GM19351 (cell line): ENCODE data around the gene KIF1A.

ENCODE experiments used
- ATAC-seq: cut with Tn5 transposase; IDR thresholded peaks from one replicate; pipeline ENCODE4 v1.9.1; 2021; ENCODE audit warnings: mild to moderate bottlenecking, moderate library complexity; ENCODE audit not compliant: unreplicated experiment

The KIF1A gene

DNA sequence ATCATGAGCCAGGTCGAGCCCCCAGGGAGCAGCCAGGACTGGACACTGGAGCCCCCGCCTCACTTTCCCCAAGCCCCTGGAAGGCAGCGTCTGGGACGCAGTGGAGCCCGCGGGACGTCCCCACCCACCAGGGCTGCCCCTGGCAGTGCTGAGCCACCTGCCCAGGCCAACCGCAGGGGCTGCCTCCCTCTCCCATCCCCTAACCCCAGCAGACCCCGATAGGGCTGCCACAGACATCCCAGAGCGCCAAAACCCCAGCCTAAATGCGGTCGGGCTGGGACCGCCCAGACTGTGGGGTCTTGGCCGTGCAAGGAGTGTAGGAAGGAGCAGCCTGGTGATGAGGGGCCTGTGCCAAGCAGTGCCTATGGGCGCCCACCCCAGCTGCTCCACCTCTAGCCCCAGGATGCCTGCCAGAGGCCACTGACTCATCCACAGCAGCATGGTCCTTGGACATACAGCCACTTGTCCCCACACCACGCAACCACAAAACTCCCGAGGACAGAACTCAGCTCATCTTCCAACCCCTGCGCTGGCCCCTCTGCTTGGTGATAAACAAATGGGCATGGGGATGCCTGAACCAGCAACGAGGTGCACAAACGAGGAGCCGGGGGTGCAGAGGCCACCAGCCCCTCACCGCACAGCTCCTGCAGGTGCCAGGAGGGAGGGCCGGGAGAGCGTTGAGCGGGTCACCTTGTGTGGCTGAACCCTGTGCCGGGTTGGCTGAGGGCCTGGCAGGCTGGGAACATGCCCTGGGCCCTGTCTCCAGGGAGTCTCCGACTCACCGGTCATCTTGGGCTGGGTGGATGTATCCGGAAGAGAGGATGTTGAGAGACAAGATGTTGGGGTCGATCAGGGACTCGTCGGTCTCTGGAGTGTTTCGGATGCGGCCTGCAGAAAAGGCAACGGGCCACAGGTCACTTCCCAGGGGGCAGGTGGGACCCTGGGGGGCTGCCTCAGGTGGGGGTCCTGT, 83.5 kb downstream of the KIF1A start:
- ATAC-seq = no peak

- ATAC-seq = no peak
Observed at GRCh38 chr2:240735476-240735875, 84.5 kb downstream of the KIF1A start.

GRCh38 chr2:240734756-240735155, 85.3 kb downstream of the KIF1A start:
- ATAC-seq = no peak

GRCh38 chr2:240733803-240734495, 86.1 kb downstream of the KIF1A start:
- ATAC-seq = no peak

DNA sequence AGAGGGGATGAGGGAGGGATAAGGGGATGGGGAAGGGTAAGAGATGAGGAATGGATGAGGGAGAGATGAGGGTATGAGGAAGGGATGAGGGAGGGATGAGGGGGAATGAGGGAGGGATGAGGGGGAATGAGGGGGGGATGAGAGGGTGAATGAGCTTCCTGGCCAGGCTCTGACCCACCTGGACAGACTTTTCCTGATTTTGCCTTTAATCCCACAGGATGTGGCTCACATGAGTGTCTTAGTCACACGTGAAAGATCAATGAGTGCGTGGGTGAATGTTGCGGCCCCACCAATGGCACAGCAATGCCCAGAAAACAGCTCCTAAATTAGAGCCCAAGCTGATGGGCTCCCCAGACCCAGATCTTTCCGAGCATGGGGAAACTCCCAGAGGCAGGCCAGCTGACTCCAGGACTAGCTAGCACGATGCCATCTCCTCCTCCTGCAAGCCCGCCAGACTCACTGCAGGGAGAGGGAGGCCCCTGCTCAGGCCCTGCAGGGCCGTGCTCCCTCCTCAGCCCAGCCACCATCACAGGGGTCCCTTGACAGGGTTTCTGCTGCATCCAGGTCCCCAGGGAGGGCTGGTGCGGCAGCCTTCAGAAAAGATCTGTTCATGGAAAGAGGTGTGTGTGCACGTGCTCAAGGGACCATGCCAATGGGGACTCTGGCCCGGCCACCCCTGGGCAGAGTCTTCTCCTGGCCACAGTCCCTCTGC, 87.0 kb downstream of the KIF1A start:
- ATAC-seq = no peak

DNA sequence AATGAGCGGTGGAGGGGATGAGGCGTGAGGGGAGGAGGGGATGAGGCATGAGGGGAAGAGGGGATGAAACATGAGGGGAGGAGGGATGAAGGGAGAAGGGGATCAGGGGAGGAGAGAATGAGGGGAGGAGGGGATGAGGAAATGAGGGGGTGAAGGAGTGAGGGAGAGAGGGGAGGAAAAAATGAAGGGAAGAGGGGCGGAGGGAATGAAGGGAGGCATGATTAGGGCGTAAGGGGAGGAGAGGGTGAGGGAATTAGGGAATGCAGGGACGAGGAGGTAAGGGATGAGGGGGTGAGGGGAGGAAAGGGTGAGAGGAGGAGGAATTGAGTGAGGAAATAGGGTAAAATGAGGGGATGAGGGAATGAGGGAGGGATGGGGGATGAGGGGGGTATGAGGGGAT, 87.8 kb downstream of the KIF1A start:
- ATAC-seq = no peak

DNA sequence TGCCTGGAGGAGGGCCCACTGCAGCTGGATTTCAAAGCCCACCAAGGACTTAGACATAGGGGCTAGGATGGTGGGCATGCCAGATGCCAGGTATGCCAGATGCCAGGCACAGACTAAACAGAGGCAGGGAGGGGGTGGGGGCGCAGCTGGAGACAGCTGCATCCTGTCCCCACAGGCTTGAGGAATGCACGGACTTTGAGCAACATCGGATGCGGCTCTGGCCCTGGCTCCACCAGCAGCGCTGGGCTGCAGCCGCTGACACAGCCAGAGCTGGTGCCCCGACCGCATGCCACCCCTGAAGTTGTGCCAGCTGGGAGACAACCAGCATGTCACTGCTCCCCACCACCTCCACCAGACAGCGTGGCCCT, 88.9 kb downstream of the KIF1A start:
- no peak for ATAC-seq

GRCh38 chr2:240730501-240731177, 89.4 kb downstream of the KIF1A start:
- ATAC-seq = no peak

DNA sequence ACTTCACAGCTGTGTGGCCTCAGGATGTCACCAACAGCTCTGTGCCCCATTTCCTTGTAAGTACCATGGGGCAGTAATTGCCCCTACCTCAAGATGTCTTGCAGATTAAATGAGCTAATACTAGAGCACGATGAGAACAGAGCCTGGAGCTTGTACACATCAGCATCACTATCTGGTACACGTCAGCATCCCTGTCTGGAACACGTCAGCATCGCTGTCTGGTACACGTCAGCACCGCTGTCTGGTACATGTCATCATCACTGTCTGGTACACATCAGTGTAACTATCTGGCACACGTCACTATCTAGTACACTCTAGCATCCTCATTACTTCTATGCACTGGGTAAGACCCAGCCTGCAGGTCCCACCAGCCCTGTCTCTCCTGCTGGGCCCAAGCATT, 91.2 kb downstream of the KIF1A start:
- ATAC-seq = no peak

- ATAC-seq = no peak
Observed at GRCh38 chr2:240728361-240728760, 91.7 kb downstream of the KIF1A start.

- no peak for ATAC-seq
Observed at GRCh38 chr2:240727913-240728312, 92.1 kb downstream of the KIF1A start.

- no peak for ATAC-seq
Observed at GRCh38 chr2:240727439-240727838, 92.6 kb downstream of the KIF1A start.

GRCh38 chr2:240726876-240727275, 93.1 kb downstream of the KIF1A start:
- no peak for ATAC-seq

GRCh38 chr2:240725671-240726070, 94.3 kb downstream of the KIF1A start:
- no peak for ATAC-seq

DNA sequence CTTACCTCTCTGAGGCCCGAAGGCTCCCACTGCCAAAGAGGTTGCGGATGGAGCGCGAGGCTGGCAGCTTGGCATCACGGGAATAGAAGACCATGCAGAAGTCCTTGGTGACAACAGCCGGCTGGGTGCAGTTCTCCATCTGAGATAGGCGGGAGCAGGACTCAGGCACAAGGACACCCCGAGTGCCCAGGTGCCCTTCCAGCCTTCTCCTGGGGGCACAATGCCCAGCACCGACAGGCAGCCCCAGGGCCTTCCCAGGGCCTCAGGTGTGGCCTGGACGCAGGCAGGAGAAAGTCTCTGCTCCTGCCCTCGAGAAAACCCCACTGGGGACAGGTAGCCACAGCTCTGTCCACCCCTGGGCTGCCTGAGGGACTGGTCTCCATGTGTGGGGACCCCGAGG, 94.8 kb downstream of the KIF1A start:
- ATAC-seq = no peak

- ATAC-seq = no peak
Observed at GRCh38 chr2:240724431-240724830, 95.6 kb downstream of the KIF1A start.

GRCh38 chr2:240723851-240724250, 96.2 kb downstream of the KIF1A start:
- ATAC-seq = no peak

GRCh38 chr2:240722796-240723735, 97.0 kb downstream of the KIF1A start:
- ATAC-seq = no peak

DNA sequence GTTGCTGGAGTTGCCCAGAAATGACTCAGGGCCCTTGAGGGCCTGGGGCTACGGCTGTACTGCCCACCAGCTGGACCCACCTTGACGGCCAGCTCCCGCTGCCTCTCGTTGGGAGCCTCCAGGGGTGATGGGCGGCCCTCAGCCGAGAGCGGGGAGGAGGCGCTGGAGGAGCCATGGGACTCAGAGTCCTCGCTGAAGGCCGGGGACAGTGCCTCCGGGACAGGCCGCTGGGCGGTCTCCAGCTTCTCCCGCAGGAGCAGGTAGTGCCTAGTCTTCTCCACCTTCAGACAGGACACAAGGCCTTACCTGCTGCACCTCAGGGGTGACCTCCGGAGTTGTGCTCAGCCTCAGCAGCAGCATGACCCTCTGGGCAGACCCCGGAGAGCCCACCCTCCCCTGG, 97.6 kb downstream of the KIF1A start:
- ATAC-seq = no peak

DNA sequence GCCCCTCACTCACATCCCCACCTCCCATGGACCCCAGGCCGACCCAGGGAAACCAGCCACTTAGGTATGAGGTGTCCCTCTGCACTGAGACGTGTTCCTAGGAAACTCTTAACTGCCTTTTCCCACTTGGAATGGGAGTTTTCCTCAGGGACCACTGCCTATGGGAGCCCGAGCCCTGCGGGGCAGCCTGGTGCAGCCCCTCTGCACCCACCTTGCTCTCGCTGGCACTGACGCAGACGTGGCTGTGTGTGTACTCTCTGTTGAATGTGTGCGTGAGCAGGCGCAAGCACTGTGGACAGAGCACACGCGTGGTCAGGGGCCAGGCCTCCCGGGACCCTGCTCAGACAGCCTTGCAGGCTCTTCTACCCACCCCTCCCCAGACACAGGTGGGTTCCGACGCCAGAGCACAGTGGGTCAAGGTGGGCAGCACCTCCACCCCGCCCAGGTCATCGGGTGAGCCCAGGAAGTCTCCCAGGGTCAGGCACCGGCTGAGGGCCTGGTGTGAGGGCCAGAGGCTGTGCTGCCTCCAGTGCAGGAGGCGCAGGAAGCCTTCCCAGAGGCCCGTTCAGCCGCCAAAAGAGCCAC, 98.3 kb downstream of the KIF1A start:
- ATAC-seq = no peak
